K562 (cell line): Measurements from ENCODE around the gene OR13J1. TPM values are rescaled to one million over a fixed set of nuclear protein-coding genes. Genes with fewer than 3 reads are reported as not detected.

ENCODE experiments used
- ATAC-seq: fragments of 200-7000 bp; cut with Tn5 transposase; 3 replicates; pipeline ENCODE4 v1.9.1; 2020; ENCODE audit warnings: moderate library complexity
- BruUV-seq: library from RNA; stranded (reverse); fragments of 400-500 nt; replicated peaks from 2 replicates; lab custom pipeline; 2021; lab: Mats Ljungman, UMichigan
- CTCF ChIA-PET: fragments of 300-600 bp; formaldehyde crosslinking; extraction: SDS; loops from one replicate; lab custom pipeline; 2021; ENCODE audit warnings: low intra/inter-chr PET ratio; lab: Yijun Ruan, JAX
- POLR2A ChIA-PET: fragments of 300-600, 350-650 bp; sonication (Branson Sonifier 250); formaldehyde crosslinking; extraction: SDS; loops from one replicate; lab custom pipeline; 2021; ENCODE audit warnings: antibody characterized with exemption, inconsistent platforms; lab: Yijun Ruan, JAX
- DNase-seq, 4 experiments: peaks; one replicate each; pipeline versions ENCODE4 v3.0.0 to v3.0.0-alpha.2; 2011 to 2018; ENCODE audit warnings: low spot score in 3 of 4, mixed read lengths in 3 of 4; ENCODE audit errors: extremely low read depth in 1 of 4
- FAIRE-seq: peaks from 2 replicates; lab custom pipeline; 2011; peaks lifted over from hg19 to GRCh38; lab: Jason Lieb, UNC
- H2AFZ ChIP-seq: 2 replicates; pipeline ENCODE4 v1.6.0; 2011; ENCODE audit warnings: low read depth, low read length, control low read depth, inconsistent platforms
- H3K27ac ChIP-seq: fragments of 200-600 bp; 3 replicates; pipeline ENCODE4 v1.8.0; 2011; ENCODE audit warnings: low read depth, mild to moderate bottlenecking, control low read depth, inconsistent platforms, low read length, moderate library complexity, mixed read lengths; ENCODE audit errors: extremely low read depth
- H3K27me3 ChIP-seq, 2 experiments: fragments of 300-600 bp in 1 of 2; 2 replicates in 1 of 2; 3 replicates in 1 of 2; pipeline versions ENCODE4 v1.6.0 to v1.8.0; 2011; ENCODE audit warnings: inconsistent platforms in 2 of 2, low read length in 2 of 2, mild to moderate bottlenecking in 1 of 2, mixed read lengths in 1 of 2, moderate library complexity in 1 of 2; ENCODE audit not compliant: control insufficient read depth in 2 of 2, insufficient read depth in 2 of 2
- H3K36me3 ChIP-seq: fragments of 300-600 bp; 3 replicates; pipeline ENCODE4 v1.8.0; 2011; ENCODE audit warnings: mild to moderate bottlenecking, low read length, inconsistent platforms; ENCODE audit not compliant: control insufficient read depth, insufficient read depth
- H3K4me1 ChIP-seq, 2 experiments: fragments of 200-600 bp in 1 of 2; replicated peaks in 1 of 2; 2 replicates in 1 of 2; 3 replicates in 1 of 2; pipeline versions ENCODE4 v1.5.1 to v1.8.0; 2011; ENCODE audit warnings: inconsistent platforms in 2 of 2, low read length in 2 of 2, mild to moderate bottlenecking in 1 of 2, mixed read lengths in 1 of 2, moderate library complexity in 1 of 2; ENCODE audit not compliant: control insufficient read depth in 2 of 2, insufficient read depth in 2 of 2
- H3K4me2 ChIP-seq: 2 replicates; pipeline ENCODE4 v1.6.1; 2011; ENCODE audit warnings: low read length, control low read depth, inconsistent platforms, mixed read lengths; ENCODE audit not compliant: insufficient read depth
- H3K4me3 ChIP-seq: fragments of 200-600 bp; sonication (generic), shearing (Covaris generic); 2 replicates; pipeline ENCODE4 v1.5.1; 2016; ENCODE audit warnings: control low read depth, inconsistent platforms
- H3K79me2 ChIP-seq: fragments of 200-600 bp; 3 replicates; pipeline ENCODE4 v1.8.0; 2011; ENCODE audit warnings: low read length, inconsistent platforms; ENCODE audit not compliant: control insufficient read depth, insufficient read depth
- H3K9ac ChIP-seq, 2 experiments: 2 replicates each; pipeline versions ENCODE4 v1.6.0 to v1.6.1; 2011; ENCODE audit warnings: low read depth in 2 of 2, low read length in 2 of 2, control low read depth in 1 of 2, inconsistent platforms in 1 of 2, mild to moderate bottlenecking in 1 of 2, mixed read lengths in 1 of 2; ENCODE audit not compliant: insufficient read depth in 1 of 2
- H3K9me1 ChIP-seq: one replicate; pipeline ENCODE4 v1.6.0; 2011; ENCODE audit warnings: inconsistent platforms, mild to moderate bottlenecking, low read length, moderate library complexity; ENCODE audit not compliant: control insufficient read depth, insufficient read depth
- H3K9me3 ChIP-seq: replicated peaks from 2 replicates; pipeline ENCODE4 v1.5.1; 2011; ENCODE audit warnings: low read depth, low read length, inconsistent platforms; ENCODE audit not compliant: control insufficient read depth, insufficient read depth
- H4K20me1 ChIP-seq: replicated peaks from 2 replicates; pipeline ENCODE4 v1.6.1; 2011; ENCODE audit warnings: low read length, inconsistent platforms, mixed read lengths; ENCODE audit not compliant: control insufficient read depth, insufficient read depth
- ARNT ChIP-seq, 2 experiments: fragments of 450-650 bp; IDR thresholded peaks; 2 replicates each; pipeline ENCODE4 v1.6.1; 2016; ENCODE audit warnings: mild to moderate bottlenecking in 1 of 2
- BCLAF1 ChIP-seq, 2 experiments: fragments of 450-650 bp in 1 of 2; IDR thresholded peaks; 2 replicates each; pipeline ENCODE4 v1.6.1; 2011 to 2017; ENCODE audit warnings: low read depth in 2 of 2, antibody characterized with exemption in 1 of 2, borderline replicate concordance in 1 of 2, low read length in 1 of 2, mild to moderate bottlenecking in 1 of 2, mixed read lengths in 1 of 2; ENCODE audit not compliant: control insufficient read depth in 1 of 2
- ELF2 ChIP-seq: fragments of 250-450 bp; sonication (Bioruptor Pico); IDR thresholded peaks from 2 replicates; pipeline ENCODE4 v1.5.0; 2021; ENCODE audit warnings: mild to moderate bottlenecking
- HDGF ChIP-seq: fragments of 450-650 bp; IDR thresholded peaks from 2 replicates; pipeline ENCODE4 v1.6.1; 2016
- HNRNPUL1 ChIP-seq: fragments of 200-400 bp; formaldehyde crosslinking; IDR thresholded peaks from 2 replicates; pipeline ENCODE4 v1.6.1; 2017; ENCODE audit warnings: low read length
- NBN ChIP-seq: fragments of 450-650 bp; IDR thresholded peaks from 2 replicates; pipeline ENCODE4 v1.6.1; 2016; ENCODE audit warnings: low read depth, mild to moderate bottlenecking
- PHB2 ChIP-seq: fragments of 450-650 bp; IDR thresholded peaks from 2 replicates; pipeline ENCODE4 v1.6.1; 2017; ENCODE audit warnings: low read depth
- POLR2A ChIP-seq: fragments of 450-650 bp; conservative IDR thresholded peaks from 2 replicates; pipeline ENCODE4 v1.6.1; 2016
- PRMT5 ChIP-seq: sonication (generic); formaldehyde crosslinking; IDR thresholded peaks from 2 replicates; pipeline ENCODE4 v1.5.0; 2020; ENCODE audit warnings: missing genetic modification reagents
- RBBP5 ChIP-seq: fragments of 200-600 bp; sonication (generic); IDR thresholded peaks from 2 replicates; pipeline ENCODE4 v1.6.1; 2012; ENCODE audit warnings: borderline replicate concordance, mild to moderate bottlenecking, low read length, control low read depth, inconsistent platforms; ENCODE audit not compliant: insufficient read depth, poor library complexity, severe bottlenecking
- SMAD3 ChIP-seq: fragments of 450-650 bp; formaldehyde crosslinking; conservative IDR thresholded peaks from 2 replicates; pipeline ENCODE4 v1.4.0; 2020; ENCODE audit warnings: mild to moderate bottlenecking
- SNRNP70 ChIP-seq: fragments of 200-400 bp; formaldehyde crosslinking; optimal IDR thresholded peaks from 2 replicates; pipeline ENCODE3; 2017; ENCODE audit warnings: low read depth, low read length
- SRSF7 ChIP-seq: fragments of 200-400 bp; formaldehyde crosslinking; optimal IDR thresholded peaks from 2 replicates; pipeline ENCODE3; 2017; ENCODE audit warnings: mild to moderate bottlenecking, low read depth, low read length
- TBL1XR1 ChIP-seq, 2 experiments: IDR thresholded peaks; 2 replicates each; pipeline ENCODE4 v1.6.1; 2012; ENCODE audit warnings: improper control_type of control experiment in 2 of 2, low read length in 2 of 2, mild to moderate bottlenecking in 1 of 2
- WHSC1 ChIP-seq: IDR thresholded peaks from one replicate; pipeline ENCODE4 v1.6.1; 2012; ENCODE audit warnings: low read length, control low read depth, inconsistent platforms
- ZNF766 ChIP-seq: fragments of 200-800 bp; sonication (Bioruptor generic); conservative IDR thresholded peaks from 2 replicates; pipeline ENCODE4 v1.6.1; 2016; ENCODE audit warnings: missing genetic modification characterization, missing compliant biosample characterization
- WGBS: fragments of 100-300 bp; shearing (Covaris generic); methylation state at CpG from one replicate; pipeline ENCODE4 v1.1.6; 2016; ENCODE audit warnings: low coverage, mixed read lengths; ENCODE audit not compliant: insufficient coverage; ENCODE audit errors: missing lambda C conversion rate; 5-methylcytosine and 5-hydroxymethylcytosine counted together
- in situ Hi-C: fragments of 300-500 bp; cut with MboI; formaldehyde crosslinking; loops from 4 replicates; pipeline ENCODE4 v1.15.0; 2018; ENCODE audit warnings: inconsistent platforms, mixed read lengths
- intact Hi-C: fragments of 100-400 bp; cut with micrococcal nuclease; formaldehyde crosslinking; loops from 2 replicates; pipeline ENCODE4 v1.14.2; 2022
- polyA plus RNA-seq, 8 experiments: library from polyadenylated mRNA; depleted of rRNA in 4 of 8; stranded (reverse) in 5 of 8; unstranded in 3 of 8; fragments of >200 nt; fragmentation: Nextera tagmentation in 2 of 8; fragmentation: Illumina TruSeq in 1 of 8; extraction: Ambion mirVana in 2 of 8; extraction: Trizol in 1 of 8; gene quantifications; 2 replicates each; pipeline versions ENCODE4 v1.2.1 to v1.2.3, GENCODE V29; 2011 to 2014; ENCODE audit warnings: inconsistent platforms in 1 of 8, missing spikeins in 1 of 8
- total RNA-seq, 7 experiments: library from RNA; depleted of rRNA in 6 of 7; stranded (reverse); fragments of >200 nt in 6 of 7; fragmentation: Illumina TruSeq in 2 of 7; extraction: Trizol in 2 of 7; gene quantifications; 2 replicates each; pipeline versions ENCODE4 v1.2.1 to v1.2.3, GENCODE V29; 2011 to 2021; ENCODE audit warnings: low replicate concordance in 1 of 7
- TF ChIP-seq, protein P1 (sequence below), 2 experiments: fragments of 200-800 bp in 1 of 2; sonication (Bioruptor generic) in 1 of 2; sonication (generic) in 1 of 2; formaldehyde crosslinking in 1 of 2; IDR thresholded peaks in 1 of 2; conservative IDR thresholded peaks in 1 of 2; 2 replicates each; pipeline versions ENCODE4 v1.5.0 to v1.6.1; 2016 to 2020; ENCODE audit warnings: missing compliant biosample characterization in 1 of 2, missing genetic modification characterization in 1 of 2, missing genetic modification reagents in 1 of 2
- TF ChIP-seq, protein P2 (sequence below): IDR thresholded peaks from 2 replicates; pipeline ENCODE4 v1.6.1; 2016; ENCODE audit warnings: missing genetic modification characterization, missing compliant biosample characterization

OR13J1 gene
- total and polyA plus RNA-seq, 9 of the 15 experiments (the other 6 are each of a cell fraction or from before 2014, with no cell fraction given): not detected

DNA sequence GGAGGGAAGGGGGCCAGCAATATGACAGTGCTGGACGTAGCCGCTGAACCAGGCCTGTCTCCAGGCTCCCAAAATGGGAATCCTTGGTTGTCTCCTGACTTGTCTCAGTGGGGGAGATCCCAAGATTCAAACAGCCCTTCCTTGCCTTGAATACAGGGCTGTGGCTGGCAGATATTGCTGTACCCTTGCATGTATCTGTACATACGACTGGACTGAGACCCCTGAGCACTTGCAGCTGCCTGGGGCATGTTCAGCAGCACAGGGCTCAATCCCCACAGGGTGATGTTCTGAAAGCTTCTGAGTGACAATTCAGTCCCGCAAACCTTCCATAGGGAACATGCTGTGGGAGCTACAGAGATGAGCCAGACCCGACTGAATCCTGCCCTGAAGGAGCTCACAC, 13.3 kb downstream of the OR13J1 start:
- no peak overlapping the region for H3K4me3 ChIP-seq
- peaks cover 16 to 76% of the 10 kb centered on the region in 2 experiments for H3K27me3 ChIP-seq
- H3K4me1 ChIP-seq: no peaks in the 10 kb centered on the region
- intact Hi-C loops (no loop called here), in situ Hi-C loops (no loop called here)
- no peak overlapping the region for H3K27ac ChIP-seq
- H3K79me2 ChIP-seq: no peaks in the 10 kb centered on the region
- no TSS peak for BruUV-seq
- H3K36me3 ChIP-seq: no peaks in the 10 kb centered on the region
- no peak overlapping the region for H2AFZ ChIP-seq
- H3K9ac ChIP-seq: no peak overlapping the region
- FAIRE-seq (no peak), DNase-seq (no peak), ATAC-seq (no peak)
- no peaks in the 10 kb centered on the region for H3K9me1 ChIP-seq
- H4K20me1 ChIP-seq: no peaks in the 10 kb centered on the region
- no peak overlapping the region for H3K4me2 ChIP-seq
- 0% methylated on average over 4 of the region's 5 CpGs for WGBS
- H3K9me3 ChIP-seq: no peaks in the 10 kb centered on the region
- POLR2A ChIA-PET: interaction anchor here (0.9 kb wide), 1 partner anchor 11 kb away, joined by 3 read pairs; no protein-coding TSS in a partner anchor
- CTCF ChIA-PET: no interaction called here
- no peak for TF ChIP-seq RBBP5
- TF ChIP-seq HDGF: no peak
- no peak for TF ChIP-seq ELF2 (CRISPR knock-in tag)
- TF ChIP-seq BCLAF1 (IDR thresholded peaks at IDR 0.05; ENCODE audit: borderline replicate concordance in 1 of 2, control insufficient read depth in 1 of 2, low read depth in 2 of 2, low read length in 1 of 2): no peak
- no peak for TF ChIP-seq SRSF7
- TF ChIP-seq ARNT (IDR thresholded peaks at IDR 0.05): no peak
- TF ChIP-seq PRMT5 (CRISPR knock-in tag): no peak
- TF ChIP-seq TBL1XR1 (IDR thresholded peaks at IDR 0.05; ENCODE audit: low read length in 2 of 2): no peak
- TF ChIP-seq, protein P1, sequence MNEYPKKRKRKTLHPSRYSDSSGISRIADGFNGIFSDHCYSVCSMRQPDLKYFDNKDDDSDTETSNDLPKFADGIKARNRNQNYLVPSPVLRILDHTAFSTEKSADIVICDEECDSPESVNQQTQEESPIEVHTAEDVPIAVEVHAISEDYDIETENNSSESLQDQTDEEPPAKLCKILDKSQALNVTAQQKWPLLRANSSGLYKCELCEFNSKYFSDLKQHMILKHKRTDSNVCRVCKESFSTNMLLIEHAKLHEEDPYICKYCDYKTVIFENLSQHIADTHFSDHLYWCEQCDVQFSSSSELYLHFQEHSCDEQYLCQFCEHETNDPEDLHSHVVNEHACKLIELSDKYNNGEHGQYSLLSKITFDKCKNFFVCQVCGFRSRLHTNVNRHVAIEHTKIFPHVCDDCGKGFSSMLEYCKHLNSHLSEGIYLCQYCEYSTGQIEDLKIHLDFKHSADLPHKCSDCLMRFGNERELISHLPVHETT (CRISPR knock-in tag; conservative IDR thresholded peaks at IDR 0.05 in 1 of 2, IDR thresholded peaks at IDR 0.05 in 1 of 2): no peak
- TF ChIP-seq ZNF766 (CRISPR knock-in tag): no peak
- no peak for TF ChIP-seq SMAD3 (CRISPR knock-in tag)
- no peak for TF ChIP-seq POLR2A
- no peak for TF ChIP-seq PHB2
- TF ChIP-seq SNRNP70: no peak
- TF ChIP-seq HNRNPUL1: no peak
- no peak for TF ChIP-seq NBN
- TF ChIP-seq, protein P2, sequence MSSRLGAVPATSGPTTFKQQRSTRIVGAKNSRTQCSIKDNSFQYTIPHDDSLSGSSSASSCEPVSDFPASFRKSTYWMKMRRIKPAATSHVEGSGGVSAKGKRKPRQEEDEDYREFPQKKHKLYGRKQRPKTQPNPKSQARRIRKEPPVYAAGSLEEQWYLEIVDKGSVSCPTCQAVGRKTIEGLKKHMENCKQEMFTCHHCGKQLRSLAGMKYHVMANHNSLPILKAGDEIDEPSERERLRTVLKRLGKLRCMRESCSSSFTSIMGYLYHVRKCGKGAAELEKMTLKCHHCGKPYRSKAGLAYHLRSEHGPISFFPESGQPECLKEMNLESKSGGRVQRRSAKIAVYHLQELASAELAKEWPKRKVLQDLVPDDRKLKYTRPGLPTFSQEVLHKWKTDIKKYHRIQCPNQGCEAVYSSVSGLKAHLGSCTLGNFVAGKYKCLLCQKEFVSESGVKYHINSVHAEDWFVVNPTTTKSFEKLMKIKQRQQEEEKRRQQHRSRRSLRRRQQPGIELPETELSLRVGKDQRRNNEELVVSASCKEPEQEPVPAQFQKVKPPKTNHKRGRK (tag): no peak
- TF ChIP-seq WHSC1: no peak
